HepG2 (cell line): ENCODE data around the gene MTURN. TPM values are rescaled to one million over a fixed set of nuclear protein-coding genes. Genes with fewer than 3 reads are reported as not detected.
"Not testable (repeated sequence)": the region's sequence is repeated elsewhere in the genome, so short reads cannot be mapped to it uniquely, and the experiment has no call there.

Experiments
- ATAC-seq: fragments of 200-7000 bp; cut with Tn5 transposase; 3 replicates; pipeline ENCODE4 v1.9.1; 2020; ENCODE audit warnings: mild to moderate bottlenecking, moderate library complexity
- BruUV-seq: library from RNA; stranded (reverse); fragments of 400-500 nt; replicated peaks from 2 replicates; lab custom pipeline; 2021; lab: Mats Ljungman, UMichigan
- CTCF ChIA-PET: fragments of 300-600 bp; formaldehyde crosslinking; extraction: SDS; loops from one replicate; lab custom pipeline; 2021; ENCODE audit warnings: low total read pairs, inconsistent platforms, low intra/inter-chr PET ratio; lab: Yijun Ruan, JAX
- POLR2A ChIA-PET: fragments of 350-600 bp; sonication (Branson Sonifier 250); formaldehyde crosslinking; loops from one replicate; lab custom pipeline; 2020; ENCODE audit warnings: antibody characterized with exemption, inconsistent platforms; lab: Yijun Ruan, JAX
- DNase-seq: peaks from one replicate; pipeline ENCODE4 v3.0.0-alpha.2; 2015; ENCODE audit warnings: low spot score
- FAIRE-seq: peaks from 3 replicates; lab custom pipeline; 2011; peaks lifted over from hg19 to GRCh38; lab: Jason Lieb, UNC
- H2AFZ ChIP-seq: one replicate; pipeline ENCODE4 v1.6.1; 2011; ENCODE audit warnings: low read length, inconsistent platforms
- H3K27ac ChIP-seq: fragments of 300-600 bp; 3 replicates; pipeline ENCODE4 v1.8.0; 2011; ENCODE audit warnings: mixed run types, mild to moderate bottlenecking, mixed read lengths, low read length, inconsistent platforms; ENCODE audit not compliant: insufficient read depth; ENCODE audit errors: extremely low read length
- H3K27me3 ChIP-seq, 2 experiments: fragments of 200-600 bp in 1 of 2; 2 replicates in 1 of 2; 3 replicates in 1 of 2; pipeline versions ENCODE4 v1.6.0 to v1.8.0; 2011; ENCODE audit warnings: low read length in 2 of 2, mild to moderate bottlenecking in 2 of 2, moderate library complexity in 2 of 2, inconsistent platforms in 1 of 2; ENCODE audit not compliant: insufficient read depth in 2 of 2, control insufficient read depth in 1 of 2
- H3K36me3 ChIP-seq, 2 experiments: fragments of 200-600 bp in 1 of 2; replicated peaks in 1 of 2; 2 replicates in 1 of 2; 3 replicates in 1 of 2; pipeline versions ENCODE4 v1.5.1 to v1.8.0; 2011; ENCODE audit warnings: low read length in 2 of 2, inconsistent platforms in 1 of 2; ENCODE audit not compliant: insufficient read depth in 2 of 2, control insufficient read depth in 1 of 2
- H3K4me1 ChIP-seq: 2 replicates; pipeline ENCODE4 v1.5.1; 2012; ENCODE audit warnings: low read length, inconsistent platforms; ENCODE audit not compliant: insufficient read depth
- H3K4me2 ChIP-seq: 2 replicates; pipeline ENCODE4 v1.6.0; 2011; ENCODE audit warnings: low read depth, low read length, inconsistent platforms
- H3K4me3 ChIP-seq, 3 experiments: fragments of 200-600 bp in 1 of 3; sonication (generic), shearing (Covaris generic) in 1 of 3; replicated peaks in 1 of 3; 2 replicates each; pipeline ENCODE4 v1.5.1; 2011 to 2016; ENCODE audit warnings: low read length in 3 of 3, inconsistent platforms in 2 of 3, low read depth in 2 of 3, mild to moderate bottlenecking in 2 of 3, control low read depth in 1 of 3, mixed read lengths in 1 of 3; ENCODE audit not compliant: insufficient read depth in 1 of 3
- H3K79me2 ChIP-seq: one replicate; pipeline ENCODE4 v1.6.1; 2011; ENCODE audit warnings: low read length, inconsistent platforms; ENCODE audit not compliant: insufficient read depth
- H3K9ac ChIP-seq: 2 replicates; pipeline ENCODE4 v1.6.0; 2011; ENCODE audit warnings: mild to moderate bottlenecking, low read depth, low read length, inconsistent platforms; ENCODE audit not compliant: insufficient read depth
- H3K9me3 ChIP-seq: 2 replicates; pipeline ENCODE4 v1.5.1; 2012; ENCODE audit warnings: mild to moderate bottlenecking, low read length
- H4K20me1 ChIP-seq: 2 replicates; pipeline ENCODE4 v1.6.0; 2011; ENCODE audit warnings: inconsistent platforms, mild to moderate bottlenecking, low read length, moderate library complexity; ENCODE audit not compliant: insufficient read depth
- ARID4A ChIP-seq: sonication (generic); formaldehyde crosslinking; IDR thresholded peaks from 2 replicates; pipeline ENCODE4 v1.5.0; 2020; ENCODE audit warnings: mild to moderate bottlenecking, missing genetic modification reagents, borderline replicate concordance
- CEBPB ChIP-seq: IDR thresholded peaks from 2 replicates; pipeline ENCODE4 v1.6.1; 2011; ENCODE audit warnings: low read depth, low read length, improper control_type of control experiment, borderline replicate concordance
- EP300 ChIP-seq, 3 experiments: sonication (generic) in 1 of 3; formaldehyde crosslinking in 1 of 3; IDR thresholded peaks; 2 replicates each; pipeline versions ENCODE4 v1.5.1 to v1.6.1; 2011 to 2020; ENCODE audit warnings: low read depth in 2 of 3, low read length in 2 of 3, borderline replicate concordance in 1 of 3, improper control_type of control experiment in 1 of 3, mild to moderate bottlenecking in 1 of 3, missing genetic modification reagents in 1 of 3, moderate library complexity in 1 of 3
- ESRRA ChIP-seq: sonication (generic); formaldehyde crosslinking; IDR thresholded peaks from 2 replicates; pipeline ENCODE4 v1.5.1; 2020; ENCODE audit warnings: mild to moderate bottlenecking, low read depth, missing genetic modification reagents
- HNF4A ChIP-seq: sonication (generic); formaldehyde crosslinking; IDR thresholded peaks from 2 replicates; pipeline ENCODE4 v1.4.0; 2020; ENCODE audit warnings: missing genetic modification reagents
- NRL ChIP-seq: sonication (generic); formaldehyde crosslinking; IDR thresholded peaks from 2 replicates; pipeline ENCODE4 v1.5.0; 2020; ENCODE audit warnings: missing genetic modification reagents, mild to moderate bottlenecking, moderate library complexity, borderline replicate concordance
- PAX8 ChIP-seq: sonication (generic); formaldehyde crosslinking; IDR thresholded peaks from 2 replicates; pipeline ENCODE4 v1.8.0; 2022; ENCODE audit warnings: mild to moderate bottlenecking, missing genetic modification reagents, borderline replicate concordance
- POGZ ChIP-seq: sonication (generic); formaldehyde crosslinking; IDR thresholded peaks from 2 replicates; pipeline ENCODE4 v1.4.0; 2020; ENCODE audit warnings: mild to moderate bottlenecking, missing genetic modification reagents
- SOX6 ChIP-seq, 2 experiments: fragments of 450-650 bp in 1 of 2; sonication (generic) in 1 of 2; formaldehyde crosslinking in 1 of 2; IDR thresholded peaks; 2 replicates each; pipeline versions ENCODE4 v1.4.0 to v1.6.1; 2017 to 2020; ENCODE audit warnings: antibody characterized with exemption in 1 of 2, mild to moderate bottlenecking in 1 of 2, missing genetic modification reagents in 1 of 2
- TP53 ChIP-seq: sonication (generic); formaldehyde crosslinking; conservative IDR thresholded peaks from 2 replicates; pipeline ENCODE4 v1.4.0; 2020; ENCODE audit warnings: missing genetic modification reagents
- ZBTB34 ChIP-seq: sonication (generic); formaldehyde crosslinking; IDR thresholded peaks from 2 replicates; pipeline ENCODE4 v1.8.0; 2022; ENCODE audit warnings: mild to moderate bottlenecking, missing genetic modification reagents
- ZNF460 ChIP-seq: sonication (generic); formaldehyde crosslinking; IDR thresholded peaks from 2 replicates; pipeline ENCODE4 v1.5.1; 2020; ENCODE audit warnings: missing genetic modification reagents, mild to moderate bottlenecking, borderline replicate concordance
- ZNF652 ChIP-seq: IDR thresholded peaks from 2 replicates; pipeline ENCODE4 v1.6.1; 2016; ENCODE audit warnings: low read depth, borderline replicate concordance
- WGBS: methylation state at CpG from one replicate; pipeline ENCODE4 v1.1.6; 2017; ENCODE audit warnings: low lambda C conversion rate; 5-methylcytosine and 5-hydroxymethylcytosine counted together
- in situ Hi-C: cut with HindIII; loops from 2 replicates; pipeline ENCODE4 v1.10.0; 2017; ENCODE audit warnings: low pct_unique_long_range_greater_than_20kb; ENCODE audit not compliant: extremely low pct_ligation_motif_present
- intact Hi-C: fragments of 100-400 bp; cut with micrococcal nuclease; formaldehyde crosslinking; loops from one replicate; pipeline ENCODE4 v1.10.0; 2022; ENCODE audit not compliant: unreplicated experiment
- polyA plus RNA-seq, 8 experiments: library from polyadenylated mRNA; depleted of rRNA in 3 of 8; stranded (reverse) in 7 of 8; unstranded in 1 of 8; fragments of >200 nt; fragmentation: Illumina TruSeq in 4 of 8; extraction: Trizol in 4 of 8; gene quantifications; 2 replicates each; pipeline versions ENCODE4 v1.2.1 to v1.2.3, GENCODE V29; 2011 to 2016; ENCODE audit warnings: low read depth in 4 of 8, missing spikeins in 1 of 8, mixed read lengths in 1 of 8; ENCODE audit not compliant: insufficient read depth in 1 of 8
- total RNA-seq, 5 experiments: library from RNA; depleted of rRNA; stranded (reverse); fragments of >200 nt; fragmentation: Illumina TruSeq; extraction: Trizol; gene quantifications; 2 replicates each; pipeline ENCODE4 v1.2.3, GENCODE V29; 2016; ENCODE audit warnings: low read depth in 1 of 5

The MTURN gene
- total and polyA plus RNA-seq, 2 of the 13 experiments (the other 11 are each of a cell fraction or from before 2014, with no cell fraction given): 5.7 to 7.2 TPM

DNA sequence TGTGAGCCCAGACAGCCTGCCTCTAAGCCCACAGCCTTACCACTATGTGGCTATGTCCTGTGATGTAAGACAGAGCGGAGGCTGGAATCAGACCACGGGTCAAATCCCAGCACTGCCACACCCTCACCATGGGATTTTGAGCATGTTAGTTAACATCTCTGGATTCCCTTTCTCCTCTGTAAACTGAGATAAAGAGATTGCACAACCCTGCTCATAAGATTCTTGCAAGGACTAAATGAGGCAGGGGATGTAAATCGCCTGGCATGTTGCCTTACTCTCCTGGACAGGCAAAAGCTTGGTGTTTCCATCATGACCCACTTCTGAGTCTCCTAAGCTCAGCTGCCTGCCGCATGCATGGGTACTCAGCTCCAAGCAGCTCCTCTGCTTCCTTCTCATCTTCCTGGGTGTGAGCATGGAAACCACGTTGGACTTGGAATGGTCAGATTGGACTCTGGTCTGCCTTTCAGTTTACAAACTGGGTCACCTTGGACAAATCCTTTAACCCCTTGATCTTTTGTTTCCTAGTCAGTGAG lies 41.3 kb upstream of the MTURN start:
- 68% methylated on average over 4 of the region's 5 CpGs for WGBS
- Histone ChIP-seq H3K9ac (no peak overlapping the region), H4K20me1 (no peaks in the 10 kb centered on the region), H3K4me2 (no peak overlapping the region), H2AFZ (no peak overlapping the region), H3K4me3 (no peak overlapping the region), H3K27ac (no peak overlapping the region), H3K79me2 (no peaks in the 10 kb centered on the region), H3K27me3 (no peaks in the 10 kb centered on the region), H3K9me3 (no peaks in the 10 kb centered on the region), H3K36me3 (peaks cover 1 to 3% of the 10 kb centered on the region in 2 experiments; a peak in 1 of 5 replicates), H3K4me1 (peaks cover 10% of the 10 kb centered on the region)
- CTCF ChIA-PET: no interaction called here
- BruUV-seq: no TSS peak
- DNase-seq (no peak), FAIRE-seq (peak; percentile 26), ATAC-seq (peak; percentile 69)
- POLR2A ChIA-PET: no interaction called here
- peak; percentile 82 for TF ChIP-seq ZNF652
- TF ChIP-seq CEBPB: peak; percentile 45; the same call in 1 of the 2 replicates
- no peak for TF ChIP-seq ZBTB34 (CRISPR knock-in tag)
- TF ChIP-seq PAX8 (CRISPR knock-in tag): no peak
- TF ChIP-seq EP300 (IDR thresholded peaks at IDR 0.05; ENCODE audit: low read depth in 2 of 2, low read length in 2 of 2): no peak
- no peak for TF ChIP-seq EP300 (CRISPR knock-in tag; IDR thresholded peaks at IDR 0.05; ENCODE audit: borderline replicate concordance)
- TF ChIP-seq POGZ (CRISPR knock-in tag): peak; percentile 23; the same call in 1 of the 2 replicates
- no peak for TF ChIP-seq ZNF460 (CRISPR knock-in tag)
- TF ChIP-seq NRL (CRISPR knock-in tag): no peak
- TF ChIP-seq SOX6 (IDR thresholded peaks at IDR 0.05): no peak
- peak; percentile 30; the same call in 1 of the 2 replicates for TF ChIP-seq SOX6 (CRISPR knock-in tag; IDR thresholded peaks at IDR 0.05)
- TF ChIP-seq ARID4A (CRISPR knock-in tag): no peak
- peak; percentile 92 for TF ChIP-seq ESRRA
- TF ChIP-seq TP53 (CRISPR knock-in tag): no peak
- TF ChIP-seq HNF4A: peak; percentile 29
- intact Hi-C loops (no loop called here), in situ Hi-C loops (no loop called here)

- in situ Hi-C loops, H3K27ac ChIP-seq, POLR2A ChIA-PET, H3K79me2 ChIP-seq, H3K4me3 ChIP-seq, DNase-seq, H2AFZ ChIP-seq, FAIRE-seq, CTCF ChIA-PET, H3K9me3 ChIP-seq, BruUV-seq, ATAC-seq, H3K4me2 ChIP-seq, H3K9ac ChIP-seq, H4K20me1 ChIP-seq, H3K27me3 ChIP-seq, H3K4me1 ChIP-seq, intact Hi-C loops, H3K36me3 ChIP-seq: not testable (repeated sequence)
- WGBS: 97% methylated on average over 17 of the region's 21 CpGs
These were observed 36.2 kb upstream of the MTURN start for GRCh38 chr7:30098599-30098998.
